Measurements from ENCODE around the gene MAK. TPM values are rescaled to one million over a fixed set of nuclear protein-coding genes. Genes with fewer than 3 reads are reported as not detected.
"Not testable (repeated sequence)": the region's sequence is repeated elsewhere in the genome, so short reads cannot be mapped to it uniquely, and the experiment has no call there.

Gene MAK
- total and polyA plus RNA-seq, 2 of the 13 experiments (the other 11 are each of a cell fraction or from before 2014, with no cell fraction given): 0.04 TPM; not detected in 1

DNA sequence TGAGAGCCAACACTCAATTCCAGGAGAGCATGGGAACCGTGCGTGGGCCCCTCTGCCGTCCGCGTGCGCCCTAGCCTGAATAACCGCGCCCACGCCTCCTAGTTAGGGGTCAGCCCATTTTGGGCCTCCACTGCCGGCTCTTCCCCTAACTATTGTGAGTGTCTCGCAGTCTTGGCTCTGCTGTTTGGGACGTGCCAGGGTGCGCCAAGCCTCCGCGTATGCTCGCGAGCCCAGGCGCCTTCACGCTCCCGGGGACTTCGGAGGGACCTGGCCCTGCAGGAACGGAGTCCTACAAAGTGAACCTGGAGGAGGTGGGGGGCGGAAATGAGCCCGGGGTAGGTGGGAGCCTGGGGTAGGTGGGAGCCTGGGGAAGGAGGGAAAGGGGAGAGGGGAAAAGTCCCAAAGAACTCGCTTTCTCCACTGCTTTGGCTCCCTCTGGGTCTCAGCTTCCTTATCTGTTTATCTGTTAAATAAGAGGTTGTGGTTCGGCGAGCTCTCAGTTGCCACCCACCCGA is 44.4 kb upstream of the MAK start:
- H3K27me3 ChIP-seq (ENCODE audit: control insufficient read depth in 1 of 2, insufficient read depth in 2 of 2, low read length in 2 of 2): peaks cover 4 to 46% of the 10 kb centered on the region in 2 experiments; a peak in 4 of 5 replicates
- H3K4me1 ChIP-seq (ENCODE audit: insufficient read depth, low read length): 0 out of 2 replicates have a peak, but pooled peaks cover 5% of the 10 kb centered on the region
- intact Hi-C loops (cut with micrococcal nuclease; ENCODE audit: unreplicated experiment): no loop called here
- no peaks in the 10 kb centered on the region for H3K9me3 ChIP-seq (ENCODE audit: low read length)
- BruUV-seq (replicated peaks): no TSS peak
- no peak overlapping the region for H3K9ac ChIP-seq (ENCODE audit: insufficient read depth, low read depth, low read length)
- DNase-seq (ENCODE audit: low spot score) (no peak), ATAC-seq (no peak), FAIRE-seq (no peak)
- in situ Hi-C loops (cut with HindIII; ENCODE audit: extremely low pct_ligation_motif_present, low pct_unique_long_range_greater_than_20kb): no loop called here
- H3K79me2 ChIP-seq (ENCODE audit: insufficient read depth, low read length): no peaks in the 10 kb centered on the region
- CTCF ChIA-PET (ENCODE audit: low intra/inter-chr PET ratio, low total read pairs): no interaction called here
- TF ChIP-seq, protein P1, sequence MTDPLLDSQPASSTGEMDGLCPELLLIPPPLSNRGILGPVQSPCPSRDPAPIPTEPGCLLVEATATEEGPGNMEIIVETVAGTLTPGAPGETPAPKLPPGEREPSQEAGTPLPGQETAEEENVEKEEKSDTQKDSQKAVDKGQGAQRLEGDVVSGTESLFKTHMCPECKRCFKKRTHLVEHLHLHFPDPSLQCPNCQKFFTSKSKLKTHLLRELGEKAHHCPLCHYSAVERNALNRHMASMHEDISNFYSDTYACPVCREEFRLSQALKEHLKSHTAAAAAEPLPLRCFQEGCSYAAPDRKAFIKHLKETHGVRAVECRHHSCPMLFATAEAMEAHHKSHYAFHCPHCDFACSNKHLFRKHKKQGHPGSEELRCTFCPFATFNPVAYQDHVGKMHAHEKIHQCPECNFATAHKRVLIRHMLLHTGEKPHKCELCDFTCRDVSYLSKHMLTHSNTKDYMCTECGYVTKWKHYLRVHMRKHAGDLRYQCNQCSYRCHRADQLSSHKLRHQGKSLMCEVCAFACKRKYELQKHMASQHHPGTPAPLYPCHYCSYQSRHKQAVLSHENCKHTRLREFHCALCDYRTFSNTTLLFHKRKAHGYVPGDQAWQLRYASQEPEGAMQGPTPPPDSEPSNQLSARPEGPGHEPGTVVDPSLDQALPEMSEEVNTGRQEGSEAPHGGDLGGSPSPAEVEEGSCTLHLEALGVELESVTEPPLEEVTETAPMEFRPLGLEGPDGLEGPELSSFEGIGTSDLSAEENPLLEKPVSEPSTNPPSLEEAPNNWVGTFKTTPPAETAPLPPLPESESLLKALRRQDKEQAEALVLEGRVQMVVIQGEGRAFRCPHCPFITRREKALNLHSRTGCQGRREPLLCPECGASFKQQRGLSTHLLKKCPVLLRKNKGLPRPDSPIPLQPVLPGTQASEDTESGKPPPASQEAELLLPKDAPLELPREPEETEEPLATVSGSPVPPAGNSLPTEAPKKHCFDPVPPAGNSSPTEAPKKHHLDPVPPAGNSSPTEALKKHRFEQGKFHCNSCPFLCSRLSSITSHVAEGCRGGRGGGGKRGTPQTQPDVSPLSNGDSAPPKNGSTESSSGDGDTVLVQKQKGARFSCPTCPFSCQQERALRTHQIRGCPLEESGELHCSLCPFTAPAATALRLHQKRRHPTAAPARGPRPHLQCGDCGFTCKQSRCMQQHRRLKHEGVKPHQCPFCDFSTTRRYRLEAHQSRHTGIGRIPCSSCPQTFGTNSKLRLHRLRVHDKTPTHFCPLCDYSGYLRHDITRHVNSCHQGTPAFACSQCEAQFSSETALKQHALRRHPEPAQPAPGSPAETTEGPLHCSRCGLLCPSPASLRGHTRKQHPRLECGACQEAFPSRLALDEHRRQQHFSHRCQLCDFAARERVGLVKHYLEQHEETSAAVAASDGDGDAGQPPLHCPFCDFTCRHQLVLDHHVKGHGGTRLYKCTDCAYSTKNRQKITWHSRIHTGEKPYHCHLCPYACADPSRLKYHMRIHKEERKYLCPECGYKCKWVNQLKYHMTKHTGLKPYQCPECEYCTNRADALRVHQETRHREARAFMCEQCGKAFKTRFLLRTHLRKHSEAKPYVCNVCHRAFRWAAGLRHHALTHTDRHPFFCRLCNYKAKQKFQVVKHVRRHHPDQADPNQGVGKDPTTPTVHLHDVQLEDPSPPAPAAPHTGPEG (CRISPR knock-in tag; IDR thresholded peaks at IDR 0.05): no peak
- TF ChIP-seq ZNF160 (CRISPR knock-in tag; IDR thresholded peaks at IDR 0.05): no peak
- 72% methylated on average over 28 of the region's 28 CpGs for WGBS (ENCODE audit: low lambda C conversion rate)
- no peak overlapping the region for H3K4me2 ChIP-seq (ENCODE audit: low read depth, low read length)
- no peak overlapping the region for H3K27ac ChIP-seq (ENCODE audit: extremely low read length, insufficient read depth, low read length)
- H3K4me3 ChIP-seq (replicated peaks in 1 of 3; ENCODE audit: insufficient read depth in 1 of 3, low read depth in 2 of 3, low read length in 3 of 3): no peak overlapping the region
- H2AFZ ChIP-seq (ENCODE audit: low read length): no peak overlapping the region
- POLR2A ChIA-PET: no interaction called here
- no peaks in the 10 kb centered on the region for H3K36me3 ChIP-seq (replicated peaks in 1 of 2; ENCODE audit: control insufficient read depth in 1 of 2, insufficient read depth in 2 of 2, low read length in 2 of 2)
- no peaks in the 10 kb centered on the region for H4K20me1 ChIP-seq (ENCODE audit: insufficient read depth, low read length)

DNA sequence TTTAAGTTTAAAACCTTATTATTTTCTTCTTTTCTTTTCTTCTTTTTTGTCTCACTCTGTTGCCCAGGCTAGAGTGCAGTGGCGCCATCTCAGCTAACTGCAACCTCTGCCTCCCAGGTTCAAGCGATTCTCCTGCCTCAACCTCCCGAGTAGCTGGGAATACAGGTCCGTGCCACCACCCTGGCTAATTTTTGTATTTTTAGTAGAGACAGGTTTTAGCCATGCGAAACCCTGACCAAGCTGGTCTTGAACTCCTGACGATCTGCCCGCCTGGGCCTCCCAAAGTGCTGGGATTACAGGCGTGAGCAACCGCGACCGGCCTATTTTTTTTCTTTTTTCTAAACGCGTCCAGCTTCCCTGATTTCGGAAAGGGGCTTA is 43.9 kb upstream of the MAK start:
- H3K79me2 ChIP-seq (ENCODE audit: insufficient read depth, low read length); H3K36me3 ChIP-seq (replicated peaks in 1 of 2; ENCODE audit: control insufficient read depth in 1 of 2, insufficient read depth in 2 of 2, low read length in 2 of 2); POLR2A ChIA-PET; BruUV-seq (replicated peaks); H3K27ac ChIP-seq (ENCODE audit: extremely low read length, insufficient read depth, low read length); H3K4me3 ChIP-seq (replicated peaks in 1 of 3; ENCODE audit: insufficient read depth in 1 of 3, low read depth in 2 of 3, low read length in 3 of 3); H3K9me3 ChIP-seq (ENCODE audit: low read length); in situ Hi-C loops (cut with HindIII; ENCODE audit: extremely low pct_ligation_motif_present, low pct_unique_long_range_greater_than_20kb); H2AFZ ChIP-seq (ENCODE audit: low read length); H4K20me1 ChIP-seq (ENCODE audit: insufficient read depth, low read length); intact Hi-C loops (cut with micrococcal nuclease; ENCODE audit: unreplicated experiment); H3K4me1 ChIP-seq (ENCODE audit: insufficient read depth, low read length); ATAC-seq; FAIRE-seq; DNase-seq (ENCODE audit: low spot score); H3K9ac ChIP-seq (ENCODE audit: insufficient read depth, low read depth, low read length); CTCF ChIA-PET (ENCODE audit: low intra/inter-chr PET ratio, low total read pairs): not testable (repeated sequence)
- Histone ChIP-seq H3K27me3 (ENCODE audit: control insufficient read depth in 1 of 2, insufficient read depth in 2 of 2, low read length in 2 of 2) (peaks cover 4 to 46% of the 10 kb centered on the region in 2 experiments; a peak in 4 of 5 replicates), H3K4me2 (ENCODE audit: low read depth, low read length) (peak overlapping the region; percentile 35; the same call in 1 of the 2 replicates)
- WGBS (ENCODE audit: low lambda C conversion rate): 68% methylated on average over 14 of the region's 14 CpGs
